ENCODE data around the gene GARRE1.
"Not testable (repeated sequence)": the region's sequence is repeated elsewhere in the genome, so short reads cannot be mapped to it uniquely, and the experiment has no call there.

Gene GARRE1

GRCh38 chr19:34260771-34261173, 6.4 kb downstream of the GARRE1 start:
- DNase-seq (ENCODE audit: low spot score): no peak

GRCh38 chr19:34261334-34262109, 7.2 kb downstream of the GARRE1 start:
- DNase-seq (ENCODE audit: low spot score): no peak

GRCh38 chr19:34263745-34264237, 9.4 kb downstream of the GARRE1 start:
- DNase-seq (ENCODE audit: low spot score): no peak

DNA sequence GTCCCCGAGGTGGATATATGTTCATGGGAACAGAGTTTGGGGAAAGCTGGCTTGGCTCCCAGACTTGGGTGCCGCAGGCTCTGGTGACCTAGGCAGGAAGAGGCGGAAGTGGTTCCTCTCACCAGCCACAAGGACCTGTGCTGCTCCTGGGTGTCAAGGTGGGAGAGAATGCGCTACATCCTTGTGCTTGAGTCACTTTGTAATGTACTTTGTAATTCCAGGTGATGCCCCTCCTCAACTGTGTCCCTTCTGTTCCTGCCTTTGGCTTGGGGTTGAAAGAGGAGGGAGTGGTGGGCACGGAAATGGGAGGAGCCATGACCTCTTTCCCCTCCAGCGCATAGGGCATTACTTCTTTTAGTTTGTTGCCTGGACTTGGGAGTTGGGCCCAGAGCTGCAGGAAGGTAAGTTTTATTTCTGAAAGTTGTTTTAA, 10.9 kb downstream of the GARRE1 start:
- DNase-seq (ENCODE audit: low spot score): no peak

DNA sequence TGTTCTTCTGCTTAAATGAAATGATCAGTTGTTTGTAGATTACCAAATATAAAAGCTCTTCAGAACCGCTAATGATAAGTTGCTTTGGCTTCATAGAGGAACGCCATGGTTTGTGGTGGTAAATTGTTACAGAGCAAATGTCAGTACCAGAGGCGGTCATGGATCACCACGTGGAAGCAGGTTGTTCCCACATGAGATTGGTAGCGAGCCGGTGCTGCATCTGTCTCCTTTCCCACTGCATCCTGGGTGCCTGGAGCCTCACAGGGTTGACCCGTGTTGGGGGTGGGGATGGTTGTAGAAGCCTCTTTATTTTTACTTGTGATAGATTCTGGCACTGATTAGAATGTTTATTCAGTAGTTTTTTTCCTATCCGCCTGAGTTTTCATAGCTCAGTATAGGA, 14.7 kb downstream of the GARRE1 start:
- no peak for DNase-seq (ENCODE audit: low spot score)

DNA sequence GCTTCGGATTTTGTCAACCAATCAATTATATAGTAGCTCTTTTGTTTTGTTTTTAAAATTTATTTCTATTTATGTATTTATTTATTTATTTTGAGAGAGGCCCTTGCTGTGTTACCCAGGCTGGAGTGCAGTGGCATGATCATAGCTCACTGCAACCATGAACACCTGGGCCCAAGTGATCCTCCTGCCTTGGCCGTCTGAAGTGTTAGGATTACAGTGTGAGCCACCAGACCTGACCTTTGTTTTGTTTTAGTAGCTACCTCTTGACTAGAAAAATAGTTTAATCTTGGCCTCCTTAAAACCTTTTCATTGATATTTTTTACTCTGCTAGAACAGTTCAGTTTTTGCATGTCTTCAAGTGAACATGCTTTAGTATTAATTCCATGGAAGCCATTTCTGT, 15.1 kb downstream of the GARRE1 start:
- no peak for DNase-seq (ENCODE audit: low spot score)

DNA sequence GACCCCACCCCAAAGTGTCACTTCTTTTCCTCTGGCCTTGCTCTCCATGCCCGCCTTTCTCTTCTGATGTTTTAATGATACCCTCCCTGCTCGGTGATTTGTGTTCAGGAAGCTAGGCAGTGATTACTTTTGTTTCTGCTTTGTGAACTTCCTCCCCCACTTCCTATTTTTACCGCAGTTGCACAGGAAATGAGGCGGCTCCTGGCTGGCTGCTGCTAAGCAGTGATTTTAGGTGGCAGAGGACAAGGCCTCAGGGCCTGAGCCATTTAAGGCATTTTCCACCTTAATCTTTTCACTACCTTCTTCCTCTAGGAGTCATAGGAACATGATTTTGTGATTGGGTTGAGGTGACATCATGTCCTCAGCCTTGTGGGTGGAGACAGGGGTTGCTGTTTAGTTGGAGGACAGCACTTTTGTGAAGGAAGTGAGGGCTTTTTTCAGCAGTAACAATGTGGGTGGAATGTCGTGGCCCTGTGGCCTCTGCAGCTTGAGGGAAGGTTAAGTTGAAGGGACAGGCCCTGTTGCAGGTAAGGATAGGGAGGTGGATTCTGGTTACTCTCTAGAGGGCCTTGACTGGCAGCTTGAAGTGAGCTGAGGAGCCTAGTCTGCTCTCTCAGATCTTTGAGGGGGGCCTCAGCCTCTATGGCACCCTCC, 15.7 kb downstream of the GARRE1 start:
- DNase-seq (ENCODE audit: low spot score): peak; percentile 80

GRCh38 chr19:34273121-34273520, 18.8 kb downstream of the GARRE1 start:
- DNase-seq (ENCODE audit: low spot score): no peak

DNA sequence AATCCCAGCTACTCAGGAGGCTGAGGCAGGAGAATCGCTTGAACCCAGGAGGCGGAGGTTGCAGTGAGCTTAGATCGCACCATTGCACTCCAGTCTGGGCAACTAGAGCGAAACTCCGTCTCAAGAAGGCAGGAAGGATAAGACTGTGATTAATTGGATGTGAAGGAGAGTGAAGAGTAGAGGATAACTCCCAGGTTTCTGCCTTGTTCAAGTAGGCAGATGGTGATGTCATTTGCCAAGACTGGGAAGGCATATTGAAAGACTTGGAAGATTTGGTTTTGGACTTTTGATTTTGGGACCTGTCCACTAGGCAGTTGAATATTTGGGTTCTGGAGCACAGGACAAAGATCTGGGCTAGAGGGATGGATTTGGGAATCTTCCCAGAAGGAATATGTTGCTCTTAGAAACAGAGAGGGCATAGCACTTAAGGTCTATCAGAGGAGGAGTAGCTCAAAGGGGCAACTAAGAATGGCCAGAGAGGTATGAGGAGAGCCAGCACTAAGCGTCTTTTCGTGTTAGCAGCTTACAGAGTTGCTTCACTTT, 20.0 kb downstream of the GARRE1 start:
- no peak for DNase-seq (ENCODE audit: low spot score)

GRCh38 chr19:34274827-34275625, 20.7 kb downstream of the GARRE1 start:
- DNase-seq (ENCODE audit: low spot score): no peak

- DNase-seq (ENCODE audit: low spot score): no peak
These were observed 21.4 kb downstream of the GARRE1 start for GRCh38 chr19:34275705-34276104.

DNA sequence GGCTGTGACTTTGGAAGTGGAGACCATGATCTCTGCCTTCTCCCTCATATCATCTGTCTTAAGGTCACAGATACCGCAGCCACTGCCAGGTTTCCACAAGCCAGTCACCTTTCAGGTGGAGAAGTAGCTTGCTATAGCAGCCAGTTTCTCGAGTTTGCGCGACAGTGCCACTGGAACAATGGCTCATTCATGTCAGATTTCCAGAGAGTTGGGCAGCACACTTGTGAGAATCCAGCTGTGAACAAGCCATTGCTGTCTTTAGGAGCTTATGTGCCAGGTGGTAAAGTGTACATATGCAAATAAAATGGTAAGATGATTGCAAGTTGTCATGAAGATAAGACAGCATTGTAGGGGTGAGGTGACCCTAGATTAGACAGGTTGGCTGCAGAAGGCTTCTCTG, 22.3 kb downstream of the GARRE1 start:
- DNase-seq (ENCODE audit: low spot score): peak; percentile 91

- DNase-seq (ENCODE audit: low spot score): no peak
These were observed 22.9 kb downstream of the GARRE1 start for GRCh38 chr19:34277244-34277643.

DNA sequence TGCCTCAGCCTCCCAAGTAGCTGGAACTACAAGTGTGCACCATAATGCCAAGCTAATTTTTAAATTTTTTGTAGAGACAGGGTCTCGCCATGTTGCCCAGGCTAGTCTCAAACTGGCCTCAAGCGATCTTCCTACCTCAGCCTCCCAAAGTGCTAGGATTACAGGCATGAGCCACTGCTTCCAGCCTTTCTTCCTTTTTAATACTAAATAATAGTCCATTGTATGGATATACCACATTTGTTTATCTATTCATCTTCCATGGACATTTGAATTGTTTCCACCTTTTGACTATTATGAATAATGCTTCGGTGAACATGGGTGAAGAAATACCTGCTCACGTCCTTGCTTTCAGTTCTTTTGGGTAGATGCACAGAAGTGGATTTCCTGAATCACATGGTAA, 24.4 kb downstream of the GARRE1 start:
- DNase-seq (ENCODE audit: low spot score): no peak

DNA sequence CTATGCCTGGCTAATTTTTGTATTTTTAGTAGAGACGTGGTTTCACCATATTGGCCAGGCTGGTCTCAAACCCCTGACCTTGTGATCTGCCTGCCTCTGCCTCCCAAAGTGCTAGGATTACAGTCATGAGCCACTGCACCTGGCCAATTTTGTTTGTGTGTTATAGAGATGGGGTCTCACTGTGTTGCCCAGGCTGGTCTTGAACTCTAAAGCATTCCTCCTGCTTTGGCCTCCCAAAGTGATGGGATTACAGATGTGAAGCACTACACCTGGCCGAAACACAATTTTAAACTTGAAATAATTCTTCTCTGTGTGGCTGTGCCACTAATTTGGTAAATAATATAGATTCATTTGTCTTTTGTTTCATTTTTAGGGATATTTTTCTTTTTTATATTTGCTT, 27.1 kb downstream of the GARRE1 start:
- DNase-seq (ENCODE audit: low spot score): not testable (repeated sequence)

DNA sequence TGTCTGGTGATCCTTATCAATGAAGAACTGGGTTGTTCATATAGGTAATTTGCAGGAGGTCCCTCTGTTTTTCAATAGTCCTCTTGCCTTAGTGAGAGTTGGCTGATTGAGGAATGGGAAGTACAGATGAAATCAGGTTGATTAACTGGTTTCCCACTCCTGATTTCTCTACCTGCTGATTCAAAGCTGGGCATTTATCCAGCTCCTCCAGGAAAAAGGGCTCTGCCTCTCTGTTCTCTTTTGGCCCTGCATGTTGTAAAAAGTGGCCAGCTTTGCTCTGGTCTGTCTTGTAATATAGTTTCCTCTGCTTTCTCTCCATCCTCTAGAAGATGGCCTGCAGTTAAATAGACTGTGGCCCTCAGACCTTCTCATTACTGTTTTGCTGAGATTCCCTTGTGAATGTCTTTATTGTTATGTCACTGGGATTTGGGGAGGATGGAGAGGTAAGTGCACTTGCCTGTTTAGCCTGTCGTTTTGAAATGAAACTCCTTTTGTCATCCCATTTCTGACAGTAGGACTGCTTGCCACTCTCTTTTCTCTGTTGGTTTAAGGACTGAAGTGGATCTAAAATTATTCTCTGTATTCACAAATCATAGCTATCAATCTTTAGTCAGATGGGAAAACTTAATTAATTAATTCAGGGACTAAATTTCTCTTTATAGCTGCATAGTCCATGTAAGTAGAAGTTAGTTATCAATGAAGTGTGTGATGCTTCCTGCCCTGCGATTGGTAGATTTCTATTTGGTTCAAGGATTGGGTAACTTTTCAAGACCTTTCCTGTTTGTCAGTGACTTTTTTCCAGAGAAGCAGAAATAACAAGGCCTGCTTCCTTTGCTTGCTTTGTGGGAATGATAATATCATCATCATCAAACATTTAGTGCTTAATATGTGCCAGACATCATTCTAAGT, 28.5 kb downstream of the GARRE1 start:
- no peak for DNase-seq (ENCODE audit: low spot score)

- DNase-seq (ENCODE audit: low spot score): no peak
These were observed 30.2 kb downstream of the GARRE1 start for GRCh38 chr19:34284505-34284904.

DNA sequence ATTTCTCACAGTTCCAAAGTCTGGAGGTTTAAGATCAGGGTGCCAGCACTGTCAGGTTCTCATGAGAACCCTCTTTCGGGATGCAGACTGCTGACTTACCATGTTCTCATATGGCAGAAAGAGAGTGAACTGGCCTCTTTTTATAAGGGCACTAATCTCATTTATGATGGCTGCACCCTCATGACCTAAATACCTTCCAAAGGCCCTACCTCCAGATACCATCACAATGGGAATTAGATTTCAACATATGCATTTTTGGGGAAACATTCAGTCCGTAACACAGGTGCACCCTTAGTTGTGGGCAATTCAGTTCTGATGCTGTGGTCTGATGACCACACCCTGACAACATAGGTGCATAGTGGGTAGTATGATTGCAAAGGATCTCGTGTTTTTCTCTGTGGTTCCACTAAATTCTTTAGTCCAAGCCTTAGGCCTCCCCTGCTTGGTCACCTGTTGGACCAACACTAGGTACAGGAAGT, 33.3 kb downstream of the GARRE1 start:
- no peak for DNase-seq (ENCODE audit: low spot score)

GRCh38 chr19:34288381-34288780, 34.0 kb downstream of the GARRE1 start:
- DNase-seq (ENCODE audit: low spot score): no peak

DNA sequence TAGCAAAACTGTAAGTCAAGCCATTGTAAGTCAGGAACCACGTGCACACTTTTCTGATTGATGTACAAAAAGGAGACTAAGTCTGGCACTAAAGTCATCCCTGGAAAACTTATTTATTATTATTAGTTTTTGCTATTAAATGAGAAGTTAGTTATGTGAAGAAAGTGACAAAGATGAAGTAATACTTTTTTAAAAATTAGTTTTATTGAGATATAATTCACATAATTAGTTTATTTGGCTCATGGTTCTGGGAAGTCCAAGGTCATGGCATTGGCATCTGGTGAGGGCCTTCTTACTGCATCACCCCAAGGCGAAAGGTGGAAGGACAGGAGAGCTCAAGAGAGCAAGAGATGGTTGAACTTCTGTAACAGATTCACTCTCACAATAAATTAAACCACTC, 36.9 kb downstream of the GARRE1 start:
- no peak for DNase-seq (ENCODE audit: low spot score)

- no peak for DNase-seq (ENCODE audit: low spot score)
These were observed 40.7 kb downstream of the GARRE1 start for GRCh38 chr19:34295103-34295502.
